GM08714 (cell line): ENCODE results near the gene RABGAP1L.
"Not testable (repeated sequence)": the region's sequence is repeated elsewhere in the genome, so short reads cannot be mapped to it uniquely, and the experiment has no call there.

Experiments
- H3K4me3 ChIP-seq: fragments of 200-500 bp; sonication (Bioruptor generic); 2 replicates; pipeline ENCODE4 v1.5.1; 2014; ENCODE audit warnings: mild to moderate bottlenecking, low read length, inconsistent platforms
- ZNF274 ChIP-seq: IDR thresholded peaks from 2 replicates; pipeline ENCODE4 v1.6.1; 2012; ENCODE audit warnings: mild to moderate bottlenecking, low read depth, low read length

RABGAP1L gene

GRCh38 chr1:174788981-174789380 lies 629.7 kb downstream of the RABGAP1L start:
- H3K4me3 ChIP-seq: no peak overlapping the region

GRCh38 chr1:174789399-174789798 lies 630.1 kb downstream of the RABGAP1L start:
- no peak overlapping the region for H3K4me3 ChIP-seq
- TF ChIP-seq ZNF274: no peak

More at GRCh38 chr1:174788981-174789380, 629.7 kb downstream of the RABGAP1L start:
- TF ChIP-seq ZNF274: no peak

GRCh38 chr1:174791863-174792262 lies 632.5 kb downstream of the RABGAP1L start:
- TF ChIP-seq ZNF274: no peak
- H3K4me3 ChIP-seq: no peak overlapping the region

GRCh38 chr1:174794861-174795260 lies 635.5 kb downstream of the RABGAP1L start:
- TF ChIP-seq ZNF274: no peak
- H3K4me3 ChIP-seq: no peak overlapping the region

GRCh38 chr1:174795806-174796205 lies 636.5 kb downstream of the RABGAP1L start:
- no peak for TF ChIP-seq ZNF274
- no peak overlapping the region for H3K4me3 ChIP-seq

- no peak for TF ChIP-seq ZNF274
- no peak overlapping the region for H3K4me3 ChIP-seq
Measured at GRCh38 chr1:174797398-174797797, 638.1 kb downstream of the RABGAP1L start.

- TF ChIP-seq ZNF274: no peak
- H3K4me3 ChIP-seq: no peak overlapping the region; the same call in 1 of the 2 replicates
Measured at GRCh38 chr1:174799136-174799479, 639.8 kb downstream of the RABGAP1L start.

GRCh38 chr1:174800216-174800851 lies 641.0 kb downstream of the RABGAP1L start:
- H3K4me3 ChIP-seq: peak overlapping the region; percentile 75
- TF ChIP-seq ZNF274: no peak

- H3K4me3 ChIP-seq: peak overlapping the region; percentile 75; the same call in 1 of the 2 replicates
- no peak for TF ChIP-seq ZNF274
Measured at GRCh38 chr1:174800876-174801275, 641.6 kb downstream of the RABGAP1L start.

- H3K4me3 ChIP-seq: no peak overlapping the region
- TF ChIP-seq ZNF274: no peak
Measured at GRCh38 chr1:174809755-174810280, 650.5 kb downstream of the RABGAP1L start.

GRCh38 chr1:174812016-174812415 lies 652.7 kb downstream of the RABGAP1L start:
- H3K4me3 ChIP-seq: no peak overlapping the region

GRCh38 chr1:174812656-174813055 lies 653.3 kb downstream of the RABGAP1L start:
- TF ChIP-seq ZNF274: no peak
- no peak overlapping the region for H3K4me3 ChIP-seq

More at GRCh38 chr1:174812016-174812415, 652.7 kb downstream of the RABGAP1L start:
- no peak for TF ChIP-seq ZNF274

- TF ChIP-seq ZNF274: no peak
- no peak overlapping the region for H3K4me3 ChIP-seq
Measured at GRCh38 chr1:174815036-174815435, 655.7 kb downstream of the RABGAP1L start.

- H3K4me3 ChIP-seq: no peak overlapping the region
- TF ChIP-seq ZNF274: no peak
Measured at GRCh38 chr1:174815474-174815908, 656.2 kb downstream of the RABGAP1L start.

- H3K4me3 ChIP-seq: not testable (repeated sequence)
Measured at GRCh38 chr1:174816621-174817020, 657.3 kb downstream of the RABGAP1L start.
